Muscle of back (tissue), 11 donors: ENCODE results near the gene HNRNPD. TPM values are rescaled to one million over a fixed set of nuclear protein-coding genes. Genes with fewer than 3 reads are reported as not detected.
A peak's percentile ranks its signal among the peaks of the same experiment; 100 is the strongest.
"Not testable (repeated sequence)": the region's sequence is repeated elsewhere in the genome, so short reads cannot be mapped to it uniquely, and the experiment has no call there.

ENCODE experiments used
- DNase-seq, 3 donors: peaks; one replicate each; pipeline versions ENCODE4 v3.0.0 to v3.0.0-alpha.2; 2013
- polyA plus RNA-seq, 10 donors: library from polyadenylated mRNA; unstranded; fragments of 120-200 nt; gene quantifications; one replicate each; pipeline ENCODE4 v1.2.1, GENCODE V29; 2013; ENCODE audit not compliant: insufficient read length in 10 of 10

HNRNPD gene
- polyA plus RNA-seq, 10 donors: 255 to 373 (median 304) TPM

- no peak for DNase-seq
Measured at GRCh38 chr4:82381235-82381634, 7.4 kb upstream of the HNRNPD start.

DNA sequence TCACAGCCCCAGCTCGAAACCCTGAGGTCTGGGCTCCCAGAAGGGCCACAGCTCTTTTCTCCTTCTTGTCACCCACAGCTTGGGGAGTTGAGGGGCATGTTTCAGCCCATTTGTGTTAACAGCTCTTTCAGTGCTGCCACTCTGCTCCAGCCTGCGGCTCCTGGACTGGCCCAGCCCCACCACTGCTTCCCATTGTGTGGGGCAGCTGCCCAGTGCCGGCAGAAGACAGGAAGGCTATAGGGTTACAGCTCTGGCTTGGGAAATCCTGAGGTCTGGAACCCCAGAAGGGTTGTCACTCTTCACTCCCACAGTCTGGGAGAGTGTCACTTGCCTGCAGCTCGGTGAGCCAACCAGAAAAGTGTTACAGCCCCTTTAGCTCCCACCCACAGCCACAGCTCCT is 7.0 kb upstream of the HNRNPD start:
- DNase-seq: no peak

DNA sequence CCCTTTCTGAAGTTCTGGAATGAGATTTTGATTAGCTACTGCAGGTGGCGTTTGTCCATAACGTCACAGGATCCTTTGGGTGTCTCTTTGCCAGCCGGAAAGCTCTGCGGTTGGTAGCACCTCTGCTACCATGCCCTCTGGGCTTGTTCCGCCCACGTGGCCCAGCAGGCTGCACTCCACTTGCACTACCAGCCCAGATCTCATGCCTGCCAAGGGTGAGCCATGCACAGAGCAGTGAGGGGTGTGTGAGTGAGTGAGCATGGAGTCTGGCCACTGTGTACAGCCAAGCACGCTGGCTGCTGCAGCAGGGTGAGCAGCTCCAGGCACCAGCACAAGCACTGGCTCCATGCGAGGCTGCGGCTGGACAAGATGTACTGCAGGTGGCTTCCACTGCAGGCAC is 6.6 kb upstream of the HNRNPD start:
- DNase-seq: no peak

GRCh38 chr4:82376109-82376508 is 2.3 kb upstream of the HNRNPD start:
- DNase-seq: peak in 1 of 3 donors; percentile 8

GRCh38 chr4:82373486-82373815 is 340 bp downstream of the HNRNPD start:
- DNase-seq: no peak

- peak; percentile 73 to 93 (median 83) for DNase-seq
Measured at GRCh38 chr4:82372517-82373485, 990 bp downstream of the HNRNPD start.

DNA sequence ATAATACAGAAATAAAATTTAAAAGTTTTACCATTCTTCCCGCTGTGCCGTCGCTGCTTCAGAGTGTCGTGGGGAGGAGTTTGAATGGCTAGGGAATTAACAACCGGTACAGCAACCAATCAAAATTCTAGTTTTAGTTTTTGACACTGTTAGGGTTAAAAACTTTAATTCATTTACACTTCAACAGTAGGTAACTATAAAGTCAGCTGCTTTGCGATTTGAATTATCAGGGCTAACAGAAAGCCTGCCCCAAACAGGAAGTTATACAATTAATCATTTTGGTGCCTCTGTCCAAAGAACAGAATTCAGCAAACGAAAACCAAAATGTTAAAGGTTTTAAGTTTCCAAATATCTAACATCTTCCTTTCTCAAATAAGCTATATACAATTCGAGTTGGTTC is 2.3 kb downstream of the HNRNPD start:
- DNase-seq: peak in 1 of 3 donors; percentile 31

DNA sequence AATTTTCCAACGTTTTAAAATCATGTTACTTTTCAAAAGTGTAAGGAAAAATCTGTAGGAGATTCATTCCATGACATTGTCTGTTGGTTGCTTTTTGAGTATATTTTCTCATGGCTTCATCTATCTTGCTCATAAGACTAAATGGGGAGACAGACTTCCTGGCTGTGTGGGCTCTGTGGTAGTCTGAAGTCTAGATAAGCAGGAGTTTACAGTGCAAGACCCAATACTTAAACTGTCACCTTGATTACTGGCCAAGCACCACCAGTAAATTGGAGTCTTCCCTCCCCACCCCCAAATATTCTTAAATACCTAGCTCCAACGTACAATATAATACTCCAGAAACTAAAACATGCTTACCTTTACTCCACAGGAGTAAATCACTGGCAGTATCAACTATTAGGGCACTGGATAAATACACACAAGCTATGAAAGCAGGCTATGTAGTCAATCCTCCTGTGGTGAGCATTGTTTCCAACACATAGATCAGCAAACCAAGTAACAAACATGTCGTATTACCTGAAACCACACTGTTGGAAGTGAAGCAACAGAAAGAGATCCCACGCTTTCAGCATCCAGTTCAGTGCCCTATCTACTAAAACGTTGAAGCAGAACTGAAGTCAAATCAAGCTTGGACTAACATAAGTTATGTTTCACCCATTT is 6.2 kb downstream of the HNRNPD start:
- DNase-seq: no peak

- DNase-seq: not testable (repeated sequence)
Measured at GRCh38 chr4:82366431-82366830, 7.4 kb downstream of the HNRNPD start.

DNA sequence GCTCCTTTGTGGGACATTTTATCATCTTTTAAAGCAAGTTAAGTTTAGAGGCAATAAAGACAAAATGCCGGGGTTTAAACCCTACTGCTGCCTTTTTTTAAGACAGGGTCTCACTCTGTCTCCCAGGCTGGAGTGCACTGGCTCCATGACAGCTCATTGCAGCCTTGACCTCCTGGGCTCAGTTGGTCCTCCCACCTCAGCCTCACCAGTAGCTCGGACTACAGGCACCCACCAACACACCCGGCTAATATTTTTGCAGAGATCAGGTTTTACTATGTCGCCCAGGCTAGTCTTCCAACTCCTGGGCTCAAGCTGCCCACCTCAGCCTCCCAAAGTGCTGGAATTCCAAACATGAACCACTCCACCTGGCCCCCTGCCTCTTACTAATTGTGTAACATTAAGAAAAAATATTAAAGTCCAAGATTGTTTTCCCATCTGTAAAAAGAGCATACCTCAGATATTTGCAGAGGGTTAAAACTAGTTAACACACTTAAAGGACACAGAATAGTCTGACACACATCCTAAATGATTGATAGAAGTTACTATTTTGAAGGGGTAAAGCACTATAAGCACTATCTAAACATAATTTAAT is 9.8 kb downstream of the HNRNPD start:
- no peak for DNase-seq

DNA sequence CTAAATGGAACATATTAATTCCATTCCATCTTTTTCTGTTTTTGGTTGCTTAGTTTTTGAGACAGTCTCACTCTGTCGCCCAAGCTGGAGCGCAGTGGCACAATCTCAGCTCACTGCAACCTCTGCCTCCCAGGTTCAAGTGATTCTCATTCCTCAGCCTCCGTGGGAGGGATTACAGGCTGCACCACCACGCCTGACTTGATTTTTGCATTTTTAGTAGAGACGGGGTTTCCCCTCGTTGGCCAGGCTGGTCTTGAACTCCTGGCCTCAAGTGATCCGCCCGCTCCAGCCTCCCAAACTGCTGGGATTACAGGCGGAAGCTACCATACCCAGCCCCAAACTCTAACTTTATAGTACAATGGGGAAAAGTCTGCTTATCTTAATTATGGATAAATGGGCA is 11.2 kb downstream of the HNRNPD start:
- no peak for DNase-seq

DNA sequence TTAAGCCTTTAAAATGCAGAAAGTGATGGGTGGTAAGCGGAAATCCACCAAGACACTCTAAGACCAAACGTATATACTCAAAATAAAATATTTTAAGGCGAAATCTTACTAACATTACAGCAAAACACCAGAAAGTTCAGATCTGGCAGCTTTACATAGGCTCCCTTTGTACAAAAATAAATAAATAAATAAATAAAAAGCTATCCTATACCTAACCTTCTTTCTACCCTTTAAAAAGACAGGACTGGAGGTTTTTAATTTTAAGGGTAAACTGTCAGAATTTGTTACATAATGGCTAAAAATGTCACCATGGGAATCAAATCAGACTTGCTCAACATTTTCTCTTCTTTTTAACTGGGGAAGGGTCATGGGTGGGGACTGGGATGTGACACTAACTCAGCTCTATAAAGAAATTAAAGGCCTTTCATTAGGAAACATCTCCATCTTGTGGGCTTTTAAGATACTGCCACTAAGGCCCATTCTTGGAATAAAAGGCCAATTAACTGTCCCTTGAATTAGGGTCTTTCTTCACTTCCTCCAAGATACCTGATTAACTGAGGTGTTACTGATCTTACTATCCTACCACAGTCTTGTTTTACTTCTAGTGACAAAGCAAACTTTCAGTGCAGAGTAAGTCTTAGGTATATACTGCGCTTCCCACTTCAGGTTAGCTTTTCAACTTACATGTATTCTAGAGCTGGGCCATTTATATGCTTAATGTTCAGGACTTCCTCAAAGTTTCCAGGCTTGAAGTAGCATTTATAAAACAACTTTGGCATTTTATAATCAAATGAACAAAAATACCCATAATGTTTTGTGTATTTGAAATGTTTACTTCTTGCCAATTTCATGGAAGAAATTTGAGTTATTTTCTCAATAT is 13.3 kb downstream of the HNRNPD start:
- peak in 1 of 3 donors; percentile 58 for DNase-seq

- DNase-seq: no peak
Measured at GRCh38 chr4:82358847-82359246, 14.9 kb downstream of the HNRNPD start.

- no peak for DNase-seq
Measured at GRCh38 chr4:82357640-82358039, 16.2 kb downstream of the HNRNPD start.

DNA sequence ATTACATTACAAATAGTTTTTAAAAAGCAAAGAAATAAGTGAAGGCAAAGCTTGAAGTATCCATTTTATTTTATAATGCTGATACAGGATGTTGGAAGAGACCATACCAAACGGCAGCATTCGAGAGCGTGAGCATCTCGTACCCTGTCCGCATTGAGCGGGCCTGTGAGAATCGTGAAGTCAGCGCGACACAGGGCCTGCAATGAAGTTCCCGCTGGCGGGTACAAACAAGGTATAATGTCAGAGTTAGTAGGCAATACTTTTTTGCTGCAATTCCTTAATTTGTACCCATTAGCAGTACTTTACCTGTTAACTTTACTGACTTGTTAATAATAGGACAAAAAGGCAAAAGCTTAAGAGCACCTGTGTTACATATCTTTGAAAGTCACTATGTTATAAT is 19.0 kb downstream of the HNRNPD start:
- DNase-seq: no peak

- no peak for DNase-seq
Measured at GRCh38 chr4:82352825-82353366, 20.9 kb downstream of the HNRNPD start.

DNA sequence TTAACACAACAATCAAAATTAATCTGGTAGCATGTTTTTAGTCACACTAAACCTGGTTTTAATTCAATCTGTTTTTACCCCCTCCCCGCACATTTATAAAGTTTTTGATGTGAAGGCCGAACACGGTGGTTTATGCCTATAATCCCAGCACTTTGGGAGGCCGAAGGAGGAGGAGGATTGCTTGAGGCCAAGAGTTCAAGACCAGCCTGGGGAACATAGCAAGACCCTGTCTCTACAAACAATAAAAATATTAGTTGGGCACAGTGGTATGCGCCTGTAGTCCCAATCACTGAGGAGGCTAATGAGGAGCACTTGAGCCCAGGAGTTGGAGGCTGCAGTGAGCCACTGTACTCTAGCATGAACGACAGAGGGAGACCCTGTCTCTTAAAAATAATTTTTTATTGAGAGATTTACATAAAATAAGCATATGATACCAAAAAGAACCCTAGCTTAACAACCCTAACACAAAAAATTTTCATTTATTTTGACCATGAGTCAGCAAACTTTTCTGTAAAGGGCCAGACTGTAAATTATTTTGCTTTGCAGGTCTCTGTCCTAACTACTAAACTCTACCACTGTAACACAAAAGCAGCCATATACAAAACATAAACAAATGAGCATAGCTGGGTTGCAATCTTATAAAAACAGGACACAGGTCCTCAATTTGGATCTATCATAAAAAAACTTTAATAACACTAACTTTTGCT is 21.5 kb downstream of the HNRNPD start:
- no peak for DNase-seq

- DNase-seq: no peak
Measured at GRCh38 chr4:82346126-82346525, 27.7 kb downstream of the HNRNPD start.

- no peak for DNase-seq
Measured at GRCh38 chr4:82335043-82335442, 38.7 kb downstream of the HNRNPD start.

DNA sequence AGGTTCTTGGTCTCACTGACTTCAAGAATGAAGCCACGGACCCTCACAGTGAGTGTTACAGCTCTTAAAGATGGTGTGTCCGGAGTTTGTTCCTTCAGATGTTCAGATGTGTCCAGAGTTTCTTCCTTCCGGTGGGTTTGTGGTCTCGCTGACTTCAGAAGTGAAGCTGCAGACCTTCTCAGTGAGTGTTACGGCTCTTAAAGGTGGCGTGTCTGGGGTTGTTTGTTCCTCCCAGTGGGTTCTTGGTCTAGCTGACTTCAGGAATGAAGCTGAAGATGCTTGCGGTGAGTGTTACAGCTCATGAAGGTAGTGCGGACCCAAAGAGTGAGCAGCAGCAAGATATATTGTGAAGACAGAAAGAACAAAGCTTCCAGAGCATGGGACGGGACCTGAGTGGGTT is 40.1 kb downstream of the HNRNPD start:
- DNase-seq: not testable (repeated sequence)

GRCh38 chr4:82331814-82332213 is 42.0 kb downstream of the HNRNPD start:
- no peak for DNase-seq
